ENCODE results near the gene GALNT9.

GALNT9 gene

GRCh38 chr12:132325733-132326130 lies 3.7 kb downstream of the GALNT9 start:
- DNase-seq = no peak

GRCh38 chr12:132324841-132325732 lies 4.3 kb downstream of the GALNT9 start:
- no peak for DNase-seq

- no peak for DNase-seq
These were observed 5.2 kb downstream of the GALNT9 start for GRCh38 chr12:132324173-132324572.

DNA sequence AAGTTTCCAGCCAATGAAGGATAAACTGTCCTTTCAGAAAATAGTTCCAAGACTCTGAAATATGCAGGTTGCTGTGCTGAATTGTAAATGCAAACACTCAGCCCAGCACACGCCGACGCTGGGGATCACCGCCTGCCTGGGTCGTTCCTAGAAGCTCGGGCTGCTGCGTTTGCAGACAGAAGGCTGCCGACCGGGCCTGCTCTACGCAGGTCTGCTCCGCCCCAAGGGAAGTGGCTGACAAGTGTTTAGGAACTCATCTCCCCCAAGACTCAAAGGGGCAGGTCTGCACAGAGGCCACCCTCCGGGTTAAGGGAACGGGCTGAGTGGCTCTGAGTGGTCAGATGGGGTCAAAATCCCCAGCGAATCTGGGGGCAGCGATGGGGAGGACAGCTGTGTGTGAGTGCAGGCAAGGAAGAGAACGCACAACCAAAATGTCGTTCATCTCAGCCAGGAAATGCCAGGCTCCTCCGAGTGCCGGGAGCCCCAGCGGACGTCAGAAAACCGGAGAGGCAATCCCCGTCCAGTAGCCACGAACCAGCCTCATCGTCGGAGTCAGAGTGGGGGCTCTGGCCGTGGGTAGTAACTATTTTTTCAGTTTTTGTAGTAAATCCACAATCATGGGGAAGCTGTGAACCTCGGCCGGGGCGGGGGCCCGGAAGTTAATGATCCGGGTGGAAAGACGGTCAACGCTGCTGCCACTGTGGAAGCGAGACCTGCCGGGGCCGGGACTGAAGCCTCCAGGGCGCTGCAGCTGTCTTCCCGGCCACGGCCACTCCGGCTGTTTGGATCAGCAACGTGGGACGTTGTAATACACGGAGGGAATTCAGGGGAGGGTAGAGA lies 6.0 kb downstream of the GALNT9 start:
- no peak for DNase-seq

DNA sequence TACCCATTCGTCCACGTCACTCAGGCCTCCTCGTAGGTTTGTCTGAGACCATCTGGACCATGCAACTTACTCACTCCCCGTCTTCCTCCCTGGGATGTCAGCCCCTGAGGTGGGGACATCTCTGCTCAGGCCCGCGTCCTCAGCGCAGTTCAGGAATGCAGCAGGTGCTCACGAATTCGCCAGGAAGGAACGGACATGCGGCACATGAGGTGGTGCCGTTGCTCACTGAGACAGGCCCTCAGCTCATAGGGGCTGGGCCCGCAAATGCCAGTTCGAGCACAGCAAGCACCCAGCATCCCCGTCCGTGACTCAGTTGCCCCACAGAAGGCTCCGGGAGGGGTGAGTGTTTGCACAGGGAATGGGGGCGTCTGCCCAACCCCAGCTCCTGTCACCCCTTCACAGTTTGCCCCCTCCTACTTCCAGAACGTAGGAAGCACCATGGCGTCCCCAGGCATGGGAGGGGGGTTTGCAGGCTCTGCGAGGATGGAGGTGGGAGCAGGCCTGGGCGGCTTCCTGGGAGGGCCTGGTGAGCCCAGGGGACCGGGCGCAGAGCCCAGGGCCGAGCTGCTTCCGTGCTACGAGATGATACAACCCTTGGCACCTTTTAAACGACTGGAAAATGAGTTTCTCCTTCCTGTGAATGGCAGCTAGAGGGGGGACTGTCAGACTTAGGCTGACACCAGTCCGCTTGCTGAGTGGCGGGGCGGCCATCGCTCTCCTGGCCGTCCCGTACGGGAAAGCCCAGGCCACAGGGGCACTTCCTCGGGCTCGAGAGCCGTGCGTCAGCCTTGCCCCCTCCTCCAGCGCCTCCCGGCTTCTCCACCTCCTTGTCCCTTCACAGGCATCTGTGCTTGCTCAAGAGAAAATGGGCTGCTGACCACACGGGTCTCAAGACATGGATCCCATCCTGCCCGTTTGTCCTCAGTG lies 6.9 kb downstream of the GALNT9 start:
- no peak for DNase-seq

- no peak for DNase-seq
These were observed 7.9 kb downstream of the GALNT9 start for GRCh38 chr12:132321321-132322118.

- DNase-seq = no peak
These were observed 8.6 kb downstream of the GALNT9 start for GRCh38 chr12:132320767-132321211.

DNA sequence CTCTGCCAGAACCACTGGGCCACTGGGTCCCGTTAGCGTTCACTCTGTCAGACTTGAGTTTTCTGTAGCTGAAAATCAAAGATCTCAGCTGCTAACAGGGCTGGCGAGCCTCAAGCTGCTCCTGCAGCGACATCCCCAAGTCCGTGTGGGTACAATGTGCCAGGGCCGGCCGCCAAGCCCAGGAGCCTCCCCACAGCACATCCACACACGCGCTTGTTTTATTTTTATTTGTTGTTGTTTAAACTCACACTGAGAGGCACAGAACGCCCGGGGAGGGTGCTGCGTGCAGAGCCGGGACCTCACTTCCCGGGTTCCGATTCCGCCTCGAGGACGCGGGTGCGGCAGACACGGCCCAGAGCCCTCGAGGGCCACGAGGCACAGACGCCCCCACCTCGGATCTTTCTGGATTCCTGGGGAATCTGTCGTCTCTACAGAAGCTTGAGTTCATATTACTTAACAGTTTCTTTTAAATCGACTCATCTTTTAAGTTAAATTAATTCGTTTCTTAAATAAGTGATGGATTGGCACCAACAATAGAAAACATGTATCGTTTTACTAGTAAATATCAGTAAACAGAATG lies 9.3 kb downstream of the GALNT9 start:
- no peak for DNase-seq

GRCh38 chr12:132319359-132319950 lies 9.9 kb downstream of the GALNT9 start:
- no peak for DNase-seq

DNA sequence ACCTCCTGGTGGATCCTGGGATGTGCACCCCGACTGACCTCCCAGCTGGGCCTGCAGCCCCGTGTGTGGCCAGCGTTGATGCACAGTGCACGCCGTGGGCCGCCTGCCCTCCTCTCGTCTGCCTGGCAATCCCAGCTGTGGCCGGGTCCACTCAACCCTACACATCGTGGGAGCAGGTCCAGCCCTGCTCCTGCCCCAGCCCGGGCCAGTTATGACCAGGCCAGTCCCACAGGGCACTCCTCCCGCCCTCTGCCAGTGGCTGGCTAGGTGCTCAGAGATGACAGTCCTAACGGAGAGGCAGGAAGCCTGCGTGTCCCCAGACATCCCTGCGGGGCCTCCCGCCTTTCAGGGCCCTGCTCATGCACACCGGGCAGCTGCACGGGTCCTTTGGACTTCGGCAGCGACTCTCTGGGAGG lies 10.8 kb downstream of the GALNT9 start:
- no peak for DNase-seq

DNA sequence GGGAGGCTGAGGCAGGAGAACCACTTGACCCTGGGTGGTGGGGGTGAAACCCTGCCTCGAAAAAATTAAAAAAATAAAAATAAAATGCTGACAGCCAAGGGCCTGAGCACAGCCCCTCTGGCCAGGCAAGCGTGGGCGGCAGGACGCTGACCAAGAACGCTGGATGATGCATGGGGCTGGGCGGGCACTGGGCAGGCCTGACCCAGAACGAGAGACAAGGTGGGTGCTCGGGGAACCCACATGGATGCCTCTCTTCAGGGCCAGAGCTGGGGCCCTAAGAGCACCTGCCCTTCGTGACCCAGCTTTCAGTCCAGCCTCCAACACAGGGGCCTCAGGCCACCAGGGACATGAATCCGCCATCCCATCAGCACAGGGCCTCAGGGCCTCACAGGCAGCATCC lies 11.3 kb downstream of the GALNT9 start:
- no peak for DNase-seq

DNA sequence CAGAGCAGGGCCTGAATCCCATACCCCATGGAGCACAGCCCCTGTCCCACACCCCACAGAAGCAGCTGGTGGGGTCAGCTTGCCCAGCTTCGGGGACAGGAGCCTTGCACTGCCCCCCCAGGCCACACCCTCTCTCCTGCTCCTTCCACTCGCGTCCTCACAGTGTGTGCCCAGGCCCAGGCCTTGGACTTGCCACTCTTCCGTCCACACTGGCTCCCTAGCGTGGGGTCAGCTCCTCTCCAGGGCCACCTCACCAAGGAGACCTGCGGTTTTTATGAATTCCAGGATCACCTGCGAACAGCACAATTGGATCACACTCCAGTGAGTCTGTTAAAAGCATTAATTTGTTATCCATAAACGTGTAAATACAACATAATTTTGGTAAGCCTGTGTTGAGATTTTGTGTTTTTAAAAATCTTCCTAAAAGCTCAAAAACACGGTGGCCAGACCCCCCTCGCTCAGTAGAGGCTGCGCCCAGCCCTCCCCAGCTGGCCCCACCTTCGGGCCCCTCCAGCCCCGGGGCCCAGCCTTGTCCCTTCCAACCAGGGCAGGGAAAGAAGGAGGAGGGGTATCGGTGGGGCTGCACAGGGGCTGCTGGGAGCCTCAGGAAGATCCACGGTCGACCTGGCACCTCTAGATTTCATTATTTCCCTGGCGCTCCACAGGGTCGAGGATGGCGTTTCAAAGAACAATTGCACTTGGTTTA lies 12.0 kb downstream of the GALNT9 start:
- DNase-seq = no peak

DNA sequence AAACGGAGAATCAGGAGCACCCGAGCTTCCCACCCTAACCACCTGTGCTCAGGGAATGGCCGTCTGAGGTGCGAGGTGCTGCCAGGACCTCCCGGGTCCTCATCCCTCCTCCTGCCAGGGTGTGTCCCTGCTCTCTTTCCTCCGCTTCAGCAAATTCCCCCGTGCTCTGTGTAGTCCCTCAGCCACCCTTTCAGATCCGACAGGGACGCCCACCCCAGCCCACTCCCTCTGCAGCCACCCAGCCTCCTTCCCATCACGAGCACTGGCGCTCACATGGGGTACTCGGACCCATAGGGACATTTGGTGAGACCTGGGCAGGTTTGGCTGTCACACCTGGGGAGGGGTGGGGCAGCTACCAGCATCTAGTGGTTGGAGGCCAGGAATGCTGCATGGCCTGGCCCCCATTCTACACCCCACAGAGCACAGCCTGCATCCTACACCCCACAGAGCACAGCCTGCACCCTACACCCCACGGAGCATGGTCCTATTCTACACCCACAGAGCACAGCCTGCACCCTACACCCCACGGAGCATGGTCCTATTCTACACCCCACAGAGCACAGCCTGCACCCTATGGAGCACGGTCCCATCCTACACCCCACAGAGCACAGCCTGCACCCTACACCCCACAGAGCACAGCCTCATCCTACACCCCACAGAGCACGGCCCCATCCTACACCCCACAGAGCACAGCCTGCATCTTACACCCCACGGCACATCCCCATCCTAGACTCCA lies 12.7 kb downstream of the GALNT9 start:
- DNase-seq = no peak

DNA sequence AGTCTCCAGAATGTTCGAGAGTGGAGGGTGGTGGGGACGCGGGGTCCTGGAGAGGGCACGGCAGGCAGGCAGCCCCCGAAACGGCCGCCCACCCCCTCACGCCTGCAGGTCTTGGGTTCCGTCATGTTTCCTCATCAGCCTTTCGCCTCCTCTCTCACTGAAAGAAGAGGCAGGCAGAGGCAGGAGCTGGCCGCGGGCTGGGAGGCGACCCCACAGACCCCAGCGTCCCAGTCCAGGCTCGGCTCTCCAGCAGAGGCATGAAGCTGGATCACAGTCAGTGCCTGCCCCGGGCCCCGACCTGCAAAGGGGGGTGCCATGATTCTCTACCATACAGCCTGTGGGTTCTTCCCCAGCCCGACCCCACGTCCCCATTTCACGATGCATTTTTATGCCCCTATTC lies 13.4 kb downstream of the GALNT9 start:
- no peak for DNase-seq

- DNase-seq = no peak
These were observed 13.9 kb downstream of the GALNT9 start for GRCh38 chr12:132315507-132315906.

DNA sequence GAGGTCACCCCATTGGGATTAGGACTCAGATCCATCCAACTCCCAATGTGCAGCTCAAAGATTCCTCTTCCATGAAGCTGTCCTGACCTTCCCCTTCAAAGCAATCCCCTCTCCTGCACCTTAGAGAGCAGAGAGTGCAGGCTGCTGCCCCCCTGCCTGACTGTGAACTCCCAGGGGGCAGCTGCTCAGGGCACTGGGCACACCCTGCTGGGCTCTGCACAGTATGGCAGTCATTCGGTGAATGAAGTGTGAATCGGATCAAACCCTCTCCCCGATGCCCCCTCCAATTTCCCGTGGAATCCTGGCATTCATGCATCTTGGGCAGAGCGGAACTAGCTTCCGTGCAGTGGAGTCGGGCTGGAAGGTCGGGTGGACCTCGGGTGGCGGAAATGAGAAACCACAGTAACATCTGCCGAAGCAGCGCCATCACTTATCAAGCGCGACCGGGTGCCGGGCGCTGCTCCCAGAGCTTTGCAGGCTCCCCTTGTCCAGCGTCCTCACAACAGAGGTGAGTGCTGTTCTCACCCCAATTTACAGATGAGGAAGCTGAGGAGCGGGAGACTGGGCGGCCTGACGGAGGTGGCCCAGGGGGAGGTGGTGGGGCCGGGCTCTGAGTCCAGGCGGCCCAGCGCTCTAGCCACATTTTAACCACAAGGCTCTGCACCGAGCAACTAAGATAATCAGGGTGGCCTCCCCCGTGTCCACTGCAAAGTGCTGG lies 14.7 kb downstream of the GALNT9 start:
- DNase-seq = no peak

DNA sequence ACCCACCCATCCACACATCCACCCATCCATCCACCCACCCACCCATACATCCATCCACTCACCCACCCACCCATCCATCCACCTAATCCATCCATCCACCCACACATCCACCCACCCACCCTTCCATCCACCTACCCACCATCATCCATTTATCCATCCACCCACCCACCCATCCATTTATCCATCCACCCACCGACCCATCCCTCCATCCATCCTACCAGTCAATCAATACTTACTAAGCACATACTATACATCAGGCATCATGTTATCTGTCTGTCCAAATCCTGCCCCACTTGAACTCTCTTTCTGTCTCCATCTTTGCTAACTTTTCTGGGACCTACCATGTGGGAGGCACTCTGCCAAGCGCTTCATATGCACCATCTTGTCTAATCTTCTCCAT lies 15.4 kb downstream of the GALNT9 start:
- DNase-seq = no peak

- no peak for DNase-seq
These were observed 16.2 kb downstream of the GALNT9 start for GRCh38 chr12:132313182-132313581.

GRCh38 chr12:132312516-132312915 lies 16.9 kb downstream of the GALNT9 start:
- no peak for DNase-seq

Data from SW 1271 (cell line).